ENCODE data around the gene RAB6C.
"Not testable (repeated sequence)": the region's sequence is repeated elsewhere in the genome, so short reads cannot be mapped to it uniquely, and the experiment has no call there.

The RAB6C gene

GRCh38 chr2:129979629-129980155 is at the start of gene RAB6C:
TSS of gene RAB6C (plus strand) at chr2:129979666. CDS start at chr2:129980116, 450 bp downstream.
- DNase-seq: peak in 25 of 56 donors; percentile 10 to 64 (median 32)

- no peak for DNase-seq
These were observed 49.0 kb upstream of the RAB6C start for GRCh38 chr2:129930451-129930850.

DNA sequence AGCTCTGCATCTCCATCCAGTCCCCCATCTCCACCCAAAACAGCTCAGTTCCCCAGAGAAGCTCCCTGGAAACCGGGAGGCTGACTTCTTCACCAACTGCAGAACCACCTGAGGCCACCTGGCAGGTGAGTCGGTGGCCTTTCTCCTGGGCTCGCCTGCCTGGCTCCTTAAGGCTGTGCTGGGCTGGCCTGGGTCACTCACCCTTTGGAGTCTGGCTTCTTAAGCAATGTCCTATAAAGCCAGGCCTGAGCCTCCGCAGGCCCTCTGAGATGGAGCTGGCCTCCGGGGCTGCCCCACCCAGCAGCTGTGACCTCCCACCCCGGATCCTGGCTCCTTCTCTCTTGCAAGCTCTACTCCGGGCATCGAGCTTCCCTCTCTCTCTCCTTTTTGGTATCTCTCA is 46.1 kb upstream of the RAB6C start:
- peak in 1 of 56 donors; percentile 16 for DNase-seq

- DNase-seq: peak in 1 of 56 donors; percentile 43
These were observed 45.2 kb upstream of the RAB6C start for GRCh38 chr2:129934044-129934822.

- DNase-seq: no peak
These were observed 44.3 kb upstream of the RAB6C start for GRCh38 chr2:129935118-129935517.

DNA sequence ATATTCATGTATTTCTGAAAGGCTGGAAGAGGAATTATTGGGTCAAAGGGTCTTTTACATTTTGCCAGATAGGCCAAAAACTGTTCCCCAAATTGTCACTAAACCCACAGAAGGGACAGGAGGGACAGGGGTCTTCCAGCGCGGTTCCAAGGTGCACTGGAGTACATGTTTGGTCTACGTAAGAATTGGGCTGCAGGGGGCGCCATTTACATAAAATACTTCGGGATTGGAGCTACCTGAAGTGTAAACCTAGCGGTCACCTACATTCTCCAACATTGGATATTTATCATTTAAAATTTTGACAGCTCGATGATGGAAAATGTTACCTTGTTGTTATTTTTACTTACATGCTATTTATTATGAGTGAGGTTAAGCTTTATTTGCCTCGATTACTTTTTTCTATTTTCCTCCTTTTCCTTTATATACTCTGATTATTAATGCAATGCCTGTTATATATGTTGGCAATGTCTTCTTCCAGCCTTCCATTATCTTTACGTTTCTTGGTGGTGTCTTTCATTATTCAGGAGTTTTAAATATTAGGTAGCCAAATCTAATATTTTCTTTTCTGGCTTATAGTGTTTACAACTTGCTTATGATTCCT is 43.0 kb upstream of the RAB6C start:
- DNase-seq: peak in 8 of 56 donors; percentile 10 to 80 (median 52)

DNA sequence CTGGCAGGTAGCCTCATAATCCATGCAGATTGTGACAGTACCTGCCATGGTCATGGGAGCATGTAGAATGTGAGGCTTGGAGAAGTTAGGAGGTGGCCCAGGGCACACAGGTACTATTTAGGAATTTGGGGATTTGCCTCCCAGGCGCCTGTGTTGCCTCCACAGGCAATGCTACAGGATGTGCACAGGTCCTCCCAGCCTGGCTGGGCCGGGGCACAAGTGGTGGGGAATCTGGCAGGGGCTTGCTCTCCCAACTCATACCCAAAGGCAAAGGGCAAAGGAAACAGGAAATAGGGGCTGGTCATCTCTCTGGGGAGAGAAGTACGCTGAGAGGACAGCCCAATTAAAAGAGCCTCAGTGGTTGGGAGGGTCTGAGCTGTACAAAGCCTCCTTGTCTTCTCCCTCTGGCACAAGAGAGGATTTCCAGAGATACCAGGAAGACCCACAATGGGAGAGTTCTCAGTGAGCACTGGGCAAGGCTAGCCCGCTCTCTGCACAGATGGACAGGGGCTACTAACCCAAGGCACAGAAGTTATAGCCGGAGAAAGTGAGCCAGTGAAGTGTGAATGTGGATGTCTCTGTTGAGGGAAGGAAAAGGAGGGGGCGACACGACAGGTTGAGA is 40.5 kb upstream of the RAB6C start:
- DNase-seq: peak in 12 of 56 donors; percentile 18 to 61 (median 40)

GRCh38 chr2:129943456-129943855 is 36.0 kb upstream of the RAB6C start:
- DNase-seq: not testable (repeated sequence)

DNA sequence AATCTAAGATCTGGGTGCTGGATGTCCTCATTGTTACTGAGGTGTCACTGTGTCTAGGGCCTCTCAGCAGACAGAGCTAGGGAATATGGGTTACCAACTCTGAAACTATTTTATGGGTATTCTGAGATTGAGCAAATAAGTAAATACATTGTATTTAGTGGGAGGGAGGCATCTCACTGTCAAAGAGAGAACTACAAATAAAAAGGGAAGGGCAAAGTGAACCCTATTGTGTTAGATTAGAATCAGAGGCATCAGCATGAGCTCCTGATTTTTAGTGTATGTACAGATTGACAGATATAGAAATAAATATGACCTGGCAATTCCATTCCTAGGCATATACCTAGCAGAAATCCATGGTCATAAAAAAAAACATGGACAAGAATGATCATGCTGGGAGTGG is 33.9 kb upstream of the RAB6C start:
- DNase-seq: no peak

DNA sequence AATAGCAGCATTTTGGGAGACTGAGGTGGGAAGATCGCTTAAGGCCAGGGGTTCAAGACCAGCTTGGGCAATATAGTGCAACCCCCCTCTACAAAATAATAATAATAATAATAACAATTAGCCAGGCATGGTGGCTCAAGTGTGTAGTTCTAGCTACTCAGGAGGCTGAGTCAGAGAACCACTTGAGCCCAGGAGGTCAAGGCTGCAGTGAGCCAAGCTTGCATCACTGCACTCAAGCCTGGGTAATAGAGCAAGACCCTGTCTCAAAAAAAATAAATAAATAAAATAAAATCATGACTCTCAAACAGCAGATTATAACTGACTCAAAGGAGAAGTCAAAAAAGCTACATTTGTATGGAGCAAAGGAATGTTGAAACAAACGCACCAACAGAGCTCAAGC is 31.8 kb upstream of the RAB6C start:
- not testable (repeated sequence) for DNase-seq

- DNase-seq: not testable (repeated sequence)
These were observed 23.3 kb upstream of the RAB6C start for GRCh38 chr2:129956171-129956570.

- DNase-seq: no peak
These were observed 21.6 kb upstream of the RAB6C start for GRCh38 chr2:129957891-129958290.

DNA sequence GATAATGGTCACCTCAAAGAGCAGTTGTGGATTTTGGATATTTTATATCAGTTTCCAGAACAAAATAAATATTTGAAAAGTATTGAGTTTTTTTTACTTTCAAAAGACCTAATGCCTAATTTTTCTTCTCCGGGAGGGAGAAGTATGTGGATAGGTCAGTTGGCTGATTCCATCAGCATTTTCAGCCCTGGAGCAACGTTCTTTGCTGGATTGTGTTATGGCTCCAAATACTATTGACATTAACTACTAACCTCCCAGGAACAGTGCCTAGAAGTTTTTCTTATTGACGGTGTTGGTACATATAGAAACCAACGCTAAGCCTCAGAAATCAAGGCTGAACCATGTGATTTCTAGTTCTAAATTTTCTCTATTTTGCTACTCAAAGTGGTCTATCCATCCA is 20.7 kb upstream of the RAB6C start:
- not testable (repeated sequence) for DNase-seq

- DNase-seq: not testable (repeated sequence)
These were observed 10.9 kb upstream of the RAB6C start for GRCh38 chr2:129968605-129969004.

- peak in 4 of 56 donors; percentile 4 to 49 (median 26) for DNase-seq
These were observed 4.3 kb upstream of the RAB6C start for GRCh38 chr2:129975016-129975774.

DNA sequence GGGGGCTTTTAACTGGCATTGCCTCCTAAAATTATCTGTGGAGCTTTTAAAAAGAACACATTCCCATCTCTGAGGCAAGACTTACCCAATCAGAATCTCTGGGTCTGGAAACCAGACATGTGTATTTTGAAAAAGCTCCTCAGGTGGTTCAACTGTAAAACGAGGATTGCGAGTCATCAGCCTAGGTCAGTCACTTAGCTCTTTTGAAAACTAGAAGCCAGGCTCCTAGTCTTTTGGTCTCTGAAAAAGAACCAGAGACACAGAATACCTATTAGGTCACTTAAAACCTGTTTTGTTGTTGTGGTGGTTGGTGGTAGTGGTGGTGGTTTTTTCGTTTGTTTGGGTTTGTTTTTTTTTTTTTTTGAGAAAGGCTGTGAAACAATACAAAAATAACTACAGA is 2.5 kb upstream of the RAB6C start:
- DNase-seq: not testable (repeated sequence)

DNA sequence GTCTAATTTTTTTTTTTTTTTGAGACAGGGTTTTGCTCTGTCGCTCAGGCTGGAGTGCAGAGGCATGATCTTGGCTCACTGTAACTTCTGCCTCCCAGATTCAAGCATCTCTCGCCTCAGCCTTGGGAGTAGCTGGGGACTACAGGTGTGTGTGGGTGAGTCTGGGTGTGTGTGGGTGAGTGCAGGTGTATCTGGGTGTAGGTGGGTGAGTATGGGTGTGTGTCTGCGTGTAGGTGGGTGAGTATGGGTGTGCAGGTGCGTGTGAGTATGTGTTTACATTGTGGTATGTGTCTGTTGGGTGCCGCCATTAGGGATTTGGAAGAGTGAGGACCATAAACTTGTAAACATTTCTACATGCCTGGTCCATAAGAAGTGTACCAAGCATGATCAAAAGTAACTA is 1.5 kb upstream of the RAB6C start:
- no peak for DNase-seq

DNA sequence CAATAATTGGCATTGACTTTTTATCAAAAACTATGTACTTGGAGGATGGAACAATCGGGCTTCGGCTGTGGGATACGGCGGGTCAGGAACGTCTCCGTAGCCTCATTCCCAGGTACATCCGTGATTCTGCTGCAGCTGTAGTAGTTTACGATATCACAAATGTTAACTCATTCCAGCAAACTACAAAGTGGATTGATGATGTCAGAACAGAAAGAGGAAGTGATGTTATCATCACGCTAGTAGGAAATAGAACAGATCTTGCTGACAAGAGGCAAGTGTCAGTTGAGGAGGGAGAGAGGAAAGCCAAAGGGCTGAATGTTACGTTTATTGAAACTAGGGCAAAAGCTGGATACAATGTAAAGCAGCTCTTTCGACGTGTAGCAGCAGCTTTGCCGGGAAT is 780 bp downstream of the RAB6C start:
- not testable (repeated sequence) for DNase-seq

GRCh38 chr2:129981689-129982088 is 2.2 kb downstream of the RAB6C start:
- DNase-seq: not testable (repeated sequence)

- peak in 2 of 56 donors; percentile 4 to 6 for DNase-seq
These were observed 5.0 kb downstream of the RAB6C start for GRCh38 chr2:129984426-129984825.

- not testable (repeated sequence) for DNase-seq
These were observed 13.0 kb downstream of the RAB6C start for GRCh38 chr2:129992415-129993006.

All from amygdala (tissue), 56 donors.